Mammary epithelial cell (primary cell): Measurements from ENCODE around the gene GAL3ST2.

ENCODE experiments used
- CTCF ChIP-seq, 2 donors: IDR thresholded peaks in 1 of 2; conservative IDR thresholded peaks in 1 of 2; 2 replicates each; pipeline ENCODE4 v1.5.1; 2011 to 2012; ENCODE audit warnings: inconsistent platforms in 2 of 2, low read length in 2 of 2, mild to moderate bottlenecking in 2 of 2, control low read depth in 1 of 2, low read depth in 1 of 2; ENCODE audit not compliant: insufficient read depth in 1 of 2; ENCODE audit errors: extremely low read depth in 1 of 2
- EZH2 ChIP-seq: IDR thresholded peaks from 2 replicates; pipeline ENCODE4 v1.6.1; 2012; ENCODE audit warnings: low read length, inconsistent platforms, borderline replicate concordance

DNA sequence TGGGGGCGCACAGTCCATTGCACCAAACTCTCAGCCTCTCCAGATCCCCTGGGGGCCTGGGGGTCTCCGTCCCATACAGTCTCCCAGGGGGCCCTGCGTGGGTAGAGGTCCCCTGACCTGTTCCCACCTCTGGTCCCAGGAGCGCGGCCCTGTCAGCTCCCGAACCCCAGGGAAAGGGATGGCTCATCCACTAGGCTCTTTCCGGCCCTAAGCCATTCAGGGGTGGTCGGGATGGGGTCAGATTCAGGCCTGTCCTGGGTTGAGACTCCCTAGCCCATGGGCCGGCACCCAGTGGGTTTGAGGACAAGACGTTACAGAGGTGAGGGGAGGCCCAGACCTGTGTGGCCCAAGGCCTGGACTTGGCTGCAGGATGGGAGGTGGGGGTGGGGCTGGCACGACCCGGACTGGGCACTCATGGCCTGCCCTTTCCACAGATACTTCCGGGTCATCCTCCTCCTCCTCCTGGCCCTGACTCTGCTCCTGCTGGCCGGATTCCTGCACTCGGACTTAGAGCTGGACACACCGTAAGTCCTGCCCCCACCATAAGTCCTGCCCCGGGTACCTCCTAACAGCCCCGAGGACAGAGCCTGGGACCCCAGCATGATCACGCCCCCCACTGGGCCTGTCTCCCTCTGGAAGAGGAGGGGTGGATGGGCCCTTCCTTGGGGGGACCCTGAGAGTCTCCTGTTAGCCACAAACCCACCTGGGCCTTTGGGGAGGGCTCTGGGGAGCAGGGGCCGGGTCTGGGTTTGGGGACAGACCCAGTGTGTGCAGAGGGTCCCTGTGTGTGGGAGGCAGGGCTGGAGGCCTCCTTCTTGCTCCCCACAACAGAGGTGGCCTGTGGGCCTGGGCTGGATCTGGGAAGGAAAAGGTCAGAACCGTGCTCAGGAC is 22.3 kb downstream of the GAL3ST2 start:
- TF ChIP-seq CTCF (conservative IDR thresholded peaks at IDR 0.05 in 1 of 2, IDR thresholded peaks at IDR 0.05 in 1 of 2; ENCODE audit: extremely low read depth in 1 of 2, insufficient read depth in 1 of 2, low read depth in 1 of 2, low read length in 2 of 2) (no peak), EZH2 (no peak)
